Measurements from ENCODE around the gene FYN. TPM values are rescaled to one million over a fixed set of nuclear protein-coding genes. Genes with fewer than 3 reads are reported as not detected.

FYN gene
- total RNA-seq, 1 experiment from 2014 or later: 7.2 TPM

DNA sequence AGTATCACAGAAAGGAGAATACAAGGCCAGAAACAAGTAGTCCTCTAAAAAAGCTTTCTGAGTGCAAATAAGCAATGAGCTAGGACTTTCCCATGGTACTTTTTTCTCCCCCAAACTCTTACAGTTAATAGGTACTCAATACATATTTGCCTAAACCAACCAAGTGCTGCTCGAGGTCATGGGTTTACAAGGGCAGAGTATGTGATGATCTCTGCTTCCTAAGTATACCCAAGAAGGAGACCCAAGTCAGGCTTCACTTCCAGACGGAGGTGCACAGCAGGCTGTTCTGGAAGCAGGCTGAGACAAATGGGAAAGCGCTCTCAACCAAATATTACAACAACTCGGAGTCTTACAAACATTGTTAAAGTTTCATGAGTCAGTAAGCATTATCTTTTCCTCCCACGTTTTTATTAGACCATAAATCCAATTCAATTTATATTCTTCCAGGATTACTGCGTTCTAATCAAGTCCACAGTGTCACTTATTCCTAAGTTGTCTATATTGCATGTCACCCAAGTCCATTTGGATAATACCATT, 8.1 kb downstream of the FYN start:
- Mint-ChIP-seq H3K4me1 (ENCODE audit: low read depth, unreplicated experiment) (no peaks in the 10 kb centered on the region), H3K9me3 (ENCODE audit: unreplicated experiment) (no peaks in the 10 kb centered on the region), H3K4me3 (ENCODE audit: unreplicated experiment) (no peak overlapping the region), H3K36me3 (ENCODE audit: insufficient read depth, unreplicated experiment) (no peaks in the 10 kb centered on the region), H3K27me3 (ENCODE audit: insufficient read depth, unreplicated experiment) (no peaks in the 10 kb centered on the region), H3K27ac (ENCODE audit: unreplicated experiment) (no peak overlapping the region)
- ChIA-PET CTCF (no interaction called here), POLR2A (no interaction called here)
- TF ChIP-seq, protein P1, sequence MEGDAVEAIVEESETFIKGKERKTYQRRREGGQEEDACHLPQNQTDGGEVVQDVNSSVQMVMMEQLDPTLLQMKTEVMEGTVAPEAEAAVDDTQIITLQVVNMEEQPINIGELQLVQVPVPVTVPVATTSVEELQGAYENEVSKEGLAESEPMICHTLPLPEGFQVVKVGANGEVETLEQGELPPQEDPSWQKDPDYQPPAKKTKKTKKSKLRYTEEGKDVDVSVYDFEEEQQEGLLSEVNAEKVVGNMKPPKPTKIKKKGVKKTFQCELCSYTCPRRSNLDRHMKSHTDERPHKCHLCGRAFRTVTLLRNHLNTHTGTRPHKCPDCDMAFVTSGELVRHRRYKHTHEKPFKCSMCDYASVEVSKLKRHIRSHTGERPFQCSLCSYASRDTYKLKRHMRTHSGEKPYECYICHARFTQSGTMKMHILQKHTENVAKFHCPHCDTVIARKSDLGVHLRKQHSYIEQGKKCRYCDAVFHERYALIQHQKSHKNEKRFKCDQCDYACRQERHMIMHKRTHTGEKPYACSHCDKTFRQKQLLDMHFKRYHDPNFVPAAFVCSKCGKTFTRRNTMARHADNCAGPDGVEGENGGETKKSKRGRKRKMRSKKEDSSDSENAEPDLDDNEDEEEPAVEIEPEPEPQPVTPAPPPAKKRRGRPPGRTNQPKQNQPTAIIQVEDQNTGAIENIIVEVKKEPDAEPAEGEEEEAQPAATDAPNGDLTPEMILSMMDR (IDR thresholded peaks at IDR 0.05; ENCODE audit: insufficient read depth in 1 of 2, low read depth in 1 of 2, low read length in 1 of 2, severe bottlenecking in 1 of 2, unreplicated experiment in 1 of 2): no peak
- intact Hi-C loops (cut with micrococcal nuclease; ENCODE audit: unreplicated experiment): no loop called here
- H3K4me3 ChIP-seq (ENCODE audit: low read depth, low read length): no peak overlapping the region
- no peaks in the 10 kb centered on the region; the same call in 1 of the 2 replicates for H3K9me3 ChIP-seq
- BruUV-seq (replicated peaks): no TSS peak
- H3K27me3 ChIP-seq (replicated peaks; ENCODE audit: control insufficient read depth, insufficient read depth, low read length): no peaks in the 10 kb centered on the region
- no peaks in the 10 kb centered on the region for H3K36me3 ChIP-seq (ENCODE audit: control insufficient read depth, insufficient read depth, low read length)
- DNase-seq: no peak
- peaks cover 3% of the 10 kb centered on the region for H3K4me1 ChIP-seq

DNA sequence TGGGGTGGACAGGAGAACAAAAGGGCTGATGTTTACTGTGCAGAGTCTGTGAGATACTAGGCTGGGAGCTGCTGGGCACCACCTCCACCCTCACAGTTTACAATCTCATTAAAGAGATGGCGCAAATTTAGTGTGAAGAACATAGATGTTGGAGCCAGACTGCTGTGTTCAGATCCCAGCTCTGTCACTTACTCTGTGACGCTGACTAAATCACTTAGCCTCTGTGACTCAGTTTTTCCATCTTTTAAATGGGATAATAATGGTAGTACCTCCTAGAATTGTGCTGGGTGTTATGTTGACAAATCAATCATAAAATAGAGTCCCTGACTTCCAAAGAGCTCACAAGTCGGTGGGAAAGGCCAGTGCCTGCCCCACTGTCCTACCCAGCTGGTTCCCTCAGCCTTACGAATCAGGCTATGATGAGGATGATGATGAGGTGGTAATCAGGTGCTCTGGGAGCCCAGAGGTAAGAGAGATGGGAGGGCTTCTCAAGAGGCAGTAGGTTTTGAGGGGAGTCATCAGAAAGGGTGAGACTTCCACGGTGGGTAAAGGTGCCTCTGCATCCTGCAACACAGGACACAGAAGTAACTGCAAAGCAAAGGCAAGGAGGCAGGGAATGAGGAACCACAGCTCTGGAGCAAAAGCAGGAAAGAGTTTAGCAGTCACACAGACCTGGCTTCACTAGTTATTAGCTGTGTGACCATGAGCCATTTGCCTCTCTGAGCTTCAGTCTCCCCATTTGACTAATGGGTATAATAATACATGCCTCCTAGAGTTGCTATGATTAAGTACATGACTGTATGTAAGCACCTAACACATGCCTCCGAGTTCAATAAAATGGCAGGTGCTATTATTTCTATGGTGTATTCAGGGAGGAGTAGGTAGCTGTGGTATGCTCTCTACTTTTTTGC, 8.9 kb downstream of the FYN start:
- DNase-seq: no peak
- TF ChIP-seq, protein P1 (IDR thresholded peaks at IDR 0.05; ENCODE audit: insufficient read depth in 1 of 2, low read depth in 1 of 2, low read length in 1 of 2, severe bottlenecking in 1 of 2, unreplicated experiment in 1 of 2): no peak
- Mint-ChIP-seq H3K36me3 (ENCODE audit: insufficient read depth, unreplicated experiment) (no peaks in the 10 kb centered on the region), H3K27ac (ENCODE audit: unreplicated experiment) (no peak overlapping the region), H3K4me1 (ENCODE audit: low read depth, unreplicated experiment) (no peaks in the 10 kb centered on the region), H3K4me3 (ENCODE audit: unreplicated experiment) (no peak overlapping the region), H3K27me3 (ENCODE audit: insufficient read depth, unreplicated experiment) (no peaks in the 10 kb centered on the region), H3K9me3 (ENCODE audit: unreplicated experiment) (no peaks in the 10 kb centered on the region)
- intact Hi-C loops (cut with micrococcal nuclease; ENCODE audit: unreplicated experiment): no loop called here
- H3K27me3 ChIP-seq (replicated peaks; ENCODE audit: control insufficient read depth, insufficient read depth, low read length): no peaks in the 10 kb centered on the region
- no peaks in the 10 kb centered on the region for H3K36me3 ChIP-seq (ENCODE audit: control insufficient read depth, insufficient read depth, low read length)
- CTCF ChIA-PET: no interaction called here
- H3K9me3 ChIP-seq: no peaks in the 10 kb centered on the region
- BruUV-seq (replicated peaks): no TSS peak
- H3K4me3 ChIP-seq (ENCODE audit: low read depth, low read length): no peak overlapping the region
- POLR2A ChIA-PET: no interaction called here
- H3K4me1 ChIP-seq: no peaks in the 10 kb centered on the region

DNA sequence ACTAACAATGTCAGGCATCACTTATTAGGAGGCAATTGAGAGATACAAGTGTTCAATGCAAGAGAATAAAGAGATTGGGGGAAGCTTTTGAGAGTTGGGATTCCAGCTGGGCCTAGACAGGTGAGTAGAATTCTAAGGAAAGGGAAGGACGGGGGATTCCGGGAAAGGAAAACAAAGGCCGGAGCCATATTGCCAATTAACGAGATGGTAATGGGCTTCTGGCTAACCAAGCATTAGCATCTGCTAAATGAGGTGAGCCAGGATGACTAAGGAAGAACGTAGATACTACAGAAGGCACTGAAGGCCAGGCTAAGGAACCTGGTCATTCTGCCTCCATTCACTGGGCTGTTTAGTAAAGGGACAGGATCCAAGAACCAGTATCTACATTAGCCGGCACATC, 10.5 kb downstream of the FYN start:
- intact Hi-C loops (cut with micrococcal nuclease; ENCODE audit: unreplicated experiment): no loop called here
- CTCF ChIA-PET: interaction anchor here (0.5 kb wide), 1 partner anchor 181 kb away, joined by 3 read pairs; no protein-coding TSS in a partner anchor

More for the DNA sequence above, 10.5 kb downstream of the FYN start:
- Histone ChIP-seq H3K4me3 (ENCODE audit: low read depth, low read length) (no peak overlapping the region), H3K27me3 (replicated peaks; ENCODE audit: control insufficient read depth, insufficient read depth, low read length) (no peaks in the 10 kb centered on the region), H3K36me3 (ENCODE audit: control insufficient read depth, insufficient read depth, low read length) (no peaks in the 10 kb centered on the region), H3K4me1 (no peaks in the 10 kb centered on the region), H3K9me3 (no peaks in the 10 kb centered on the region)
- no peaks in the 10 kb centered on the region for H3K9me3 Mint-ChIP-seq (ENCODE audit: unreplicated experiment)
- DNase-seq: no peak
- H3K4me1 Mint-ChIP-seq (ENCODE audit: low read depth, unreplicated experiment): no peaks in the 10 kb centered on the region
- H3K4me3 Mint-ChIP-seq (ENCODE audit: unreplicated experiment): no peak overlapping the region
- H3K27ac Mint-ChIP-seq (ENCODE audit: unreplicated experiment): no peak overlapping the region
- no peaks in the 10 kb centered on the region for H3K27me3 Mint-ChIP-seq (ENCODE audit: insufficient read depth, unreplicated experiment)
- BruUV-seq (replicated peaks): no TSS peak
- TF ChIP-seq, protein P1 (IDR thresholded peaks at IDR 0.05; ENCODE audit: insufficient read depth in 1 of 2, low read depth in 1 of 2, low read length in 1 of 2, severe bottlenecking in 1 of 2, unreplicated experiment in 1 of 2): no peak
- POLR2A ChIA-PET: no interaction called here
- H3K36me3 Mint-ChIP-seq (ENCODE audit: insufficient read depth, unreplicated experiment): no peaks in the 10 kb centered on the region
